ENCODE data around the gene THYN1.

Gene THYN1

DNA sequence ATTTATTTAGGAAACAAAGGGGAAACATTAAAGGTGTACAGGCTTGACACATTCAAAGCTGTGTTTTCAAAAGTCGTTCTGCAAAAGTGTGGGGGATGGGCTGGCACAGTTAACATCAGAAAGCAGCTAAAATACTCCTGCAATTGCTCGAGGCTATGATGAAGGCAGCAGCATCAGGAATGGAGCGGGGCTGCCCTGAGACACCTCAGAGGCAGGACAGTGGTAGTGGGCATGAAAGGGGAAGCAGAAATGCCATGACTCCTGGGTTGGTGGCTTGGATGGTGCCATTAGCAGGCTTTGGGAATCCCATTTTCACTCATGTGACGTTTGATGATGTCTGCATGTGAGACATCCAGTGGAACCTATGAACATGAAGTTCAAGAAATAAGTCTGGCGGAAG is 30.0 kb downstream of the THYN1 start:
- no peak for DNase-seq (ENCODE audit: low spot score)

- no peak for DNase-seq (ENCODE audit: low spot score)
Measured at GRCh38 chr11:134216816-134217215, 36.3 kb downstream of the THYN1 start.

GRCh38 chr11:134215836-134216235 is 37.3 kb downstream of the THYN1 start:
- peak; percentile 6 for DNase-seq (ENCODE audit: low spot score)

DNA sequence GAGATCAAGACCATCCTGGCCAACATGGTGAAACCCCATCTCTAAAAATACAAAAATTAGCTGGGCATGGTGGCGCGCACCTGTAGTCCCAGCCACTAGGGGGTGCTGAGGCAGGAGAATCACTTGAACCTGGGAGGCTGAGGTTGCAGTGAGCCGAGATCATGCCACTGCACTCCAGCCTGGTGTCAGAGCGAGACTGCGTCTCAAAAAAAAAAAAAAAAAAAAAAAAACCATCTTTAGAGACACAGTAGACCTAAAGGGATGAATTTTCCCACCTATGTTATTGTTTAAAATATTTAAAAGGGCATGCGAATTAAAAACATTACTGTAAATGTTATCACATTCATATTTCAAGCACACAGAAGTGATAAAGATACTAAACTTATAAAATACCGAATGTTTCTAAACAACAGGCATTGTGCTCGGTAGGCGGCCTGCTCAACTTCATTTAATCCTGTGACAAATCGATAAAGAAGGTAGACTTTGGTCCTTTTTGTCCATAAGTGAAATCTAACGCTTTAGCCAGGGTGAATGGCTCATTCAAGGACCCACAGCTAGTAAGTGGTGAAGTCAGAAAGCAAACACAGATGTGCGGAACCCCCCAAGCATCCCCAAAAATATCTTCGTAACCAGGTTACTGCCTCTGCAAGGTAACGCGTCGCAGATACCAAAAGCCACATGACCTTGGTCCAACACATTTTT is 45.5 kb downstream of the THYN1 start:
- peak; percentile 55 for DNase-seq (ENCODE audit: low spot score)

DNA sequence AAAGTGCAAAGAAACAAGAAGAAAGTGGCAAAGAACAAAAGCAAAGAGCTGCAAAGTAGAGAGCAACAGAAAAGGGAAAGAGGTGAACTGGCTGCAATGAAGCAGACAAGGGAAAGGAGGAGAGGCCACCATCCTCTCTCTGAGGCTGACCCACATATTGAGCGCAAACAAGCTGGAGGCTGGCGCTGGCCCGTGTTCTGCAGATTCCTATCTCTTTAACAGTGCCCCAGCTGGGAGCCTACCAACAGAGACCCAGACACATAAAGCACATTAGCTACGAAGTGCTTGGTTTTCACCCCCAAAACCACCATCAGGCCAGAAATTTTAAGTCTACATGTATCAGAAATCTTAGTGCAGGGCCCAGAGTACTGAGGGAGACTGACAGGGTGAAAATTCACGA is 47.0 kb downstream of the THYN1 start:
- no peak for DNase-seq (ENCODE audit: low spot score)

GRCh38 chr11:134205729-134206128 is 47.4 kb downstream of the THYN1 start:
- no peak for DNase-seq (ENCODE audit: low spot score)

DNA sequence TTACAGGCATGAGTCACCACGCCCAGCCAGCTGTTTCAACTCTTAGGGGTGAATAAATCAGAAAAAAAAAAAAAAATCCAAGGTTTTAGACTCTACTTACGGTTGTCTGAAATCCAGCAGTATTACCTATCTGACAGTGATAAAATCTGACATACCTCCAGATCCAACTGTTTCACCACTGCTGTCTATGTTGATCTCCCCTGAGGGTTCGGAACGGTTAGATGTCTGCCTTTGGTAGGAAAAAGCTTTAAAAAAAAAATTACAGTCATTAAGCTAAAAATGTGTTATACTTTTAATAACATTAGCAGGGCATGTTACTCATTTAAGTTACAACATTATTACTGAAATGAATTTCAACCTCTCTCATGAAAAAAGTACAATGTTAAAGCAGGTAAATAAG is 50.5 kb downstream of the THYN1 start:
- no peak for DNase-seq (ENCODE audit: low spot score)

DNA sequence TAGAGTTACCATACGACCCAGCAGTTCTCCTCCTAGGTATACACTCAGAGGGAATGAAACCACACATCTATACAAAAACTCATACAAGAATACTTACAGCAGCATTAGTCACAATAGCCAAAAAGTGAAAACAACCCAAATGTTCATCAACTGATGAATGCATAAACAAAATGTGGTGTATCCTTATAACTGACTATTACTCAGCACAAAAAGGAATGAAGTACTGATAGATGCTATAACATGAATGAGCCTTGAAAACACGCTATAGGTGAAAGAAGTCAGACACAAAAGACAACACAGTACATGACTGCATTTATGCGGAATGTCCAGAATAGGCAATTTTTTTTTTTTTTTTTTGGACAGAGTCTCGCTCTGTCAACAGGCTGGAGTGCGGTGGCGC is 52.5 kb downstream of the THYN1 start:
- DNase-seq (ENCODE audit: low spot score) = no peak

GRCh38 chr11:134199531-134199930 is 53.6 kb downstream of the THYN1 start:
- DNase-seq (ENCODE audit: low spot score) = no peak
